K562 (cell line): Measurements from ENCODE around the gene GCK. TPM values are rescaled to one million over a fixed set of nuclear protein-coding genes. Genes with fewer than 3 reads are reported as not detected.

ENCODE experiments used
- ARID1B ChIP-seq: fragments of 450-650 bp; IDR thresholded peaks from 2 replicates; pipeline ENCODE4 v1.6.1; 2016; ENCODE audit warnings: antibody characterized with exemption, mild to moderate bottlenecking, inconsistent platforms
- CBX8 ChIP-seq: fragments of 200-600 bp; sonication (generic); IDR thresholded peaks from 2 replicates; pipeline ENCODE4 v1.6.1; 2012; ENCODE audit warnings: borderline replicate concordance, mixed run types, low read depth, mild to moderate bottlenecking, moderate library complexity, mixed read lengths, low read length, control low read depth, inconsistent platforms; ENCODE audit not compliant: poor library complexity, severe bottlenecking; ENCODE audit errors: extremely low read depth
- CHD1 ChIP-seq: fragments of 200-600 bp; sonication (generic); IDR thresholded peaks from one replicate; pipeline ENCODE4 v1.6.1; 2012; ENCODE audit warnings: mild to moderate bottlenecking, moderate library complexity, low read length, inconsistent platforms
- ETV1 ChIP-seq: fragments of 450-650 bp; conservative IDR thresholded peaks from 2 replicates; pipeline ENCODE4 v1.6.1; 2016; ENCODE audit warnings: missing genetic modification characterization, control low read depth, low read depth, missing compliant biosample characterization
- FOXO4 ChIP-seq: fragments of 450-650 bp; formaldehyde crosslinking; IDR thresholded peaks from 2 replicates; pipeline ENCODE4 v1.4.0; 2020; ENCODE audit warnings: mild to moderate bottlenecking, moderate library complexity
- FUS ChIP-seq: fragments of 200-400 bp; formaldehyde crosslinking; optimal IDR thresholded peaks from 2 replicates; pipeline ENCODE3; 2017; ENCODE audit warnings: low read depth, low read length
- HDAC6 ChIP-seq: IDR thresholded peaks from 2 replicates; pipeline ENCODE4 v1.6.1; 2012; ENCODE audit warnings: low read depth, mild to moderate bottlenecking, control low read depth, inconsistent platforms, low read length, moderate library complexity
- JUND ChIP-seq, 2 experiments: IDR thresholded peaks; 2 replicates in 1 of 2; 3 replicates in 1 of 2; pipeline ENCODE4 v1.6.1; 2011; ENCODE audit warnings: borderline replicate concordance in 2 of 2, low read depth in 2 of 2, low read length in 2 of 2, improper control_type of control experiment in 1 of 2, missing biosample characterization in 1 of 2, missing genetic modification characterization in 1 of 2, missing genetic modification reagents in 1 of 2
- NEUROD1 ChIP-seq: fragments of 150-350 bp; IDR thresholded peaks from 2 replicates; pipeline ENCODE4 v1.6.1; 2014; ENCODE audit warnings: borderline replicate concordance, low read length, low read depth; ENCODE audit not compliant: partially characterized antibody
- POLR2H ChIP-seq: IDR thresholded peaks from 2 replicates; pipeline ENCODE4 v1.6.1; 2016; ENCODE audit warnings: missing genetic modification characterization, low read depth, mild to moderate bottlenecking, control low read depth, missing compliant biosample characterization, moderate library complexity
- PPARD ChIP-seq: fragments of 250-450 bp; sonication (Bioruptor Pico); IDR thresholded peaks from 2 replicates; pipeline ENCODE4 v1.8.0; 2022; ENCODE audit warnings: inconsistent platforms, mild to moderate bottlenecking, moderate library complexity
- RNF219 ChIP-seq: fragments of 250-450 bp; sonication (Bioruptor Pico); IDR thresholded peaks from 2 replicates; pipeline ENCODE4 v1.5.0; 2022; ENCODE audit warnings: mild to moderate bottlenecking
- SLC30A9 ChIP-seq: fragments of 250-450 bp; sonication (Bioruptor Pico); IDR thresholded peaks from 2 replicates; pipeline ENCODE4 v1.8.0; 2022; ENCODE audit warnings: mild to moderate bottlenecking, moderate library complexity
- TCF7 ChIP-seq: sonication (generic); IDR thresholded peaks from 2 replicates; pipeline ENCODE4 v1.6.1; 2016; ENCODE audit warnings: antibody characterized with exemption, borderline replicate concordance
- TEAD1 ChIP-seq, 2 experiments: fragments of 450-650 bp in 1 of 2; sonication (generic) in 1 of 2; formaldehyde crosslinking; IDR thresholded peaks; 2 replicates each; pipeline versions ENCODE4 v1.4.0 to v1.8.0; 2020 to 2022; ENCODE audit warnings: mild to moderate bottlenecking in 2 of 2, missing genetic modification reagents in 1 of 2
- ZKSCAN1 ChIP-seq: fragments of 150-350 bp; IDR thresholded peaks from 2 replicates; pipeline ENCODE4 v1.6.1; 2016; ENCODE audit warnings: low read depth, low read length
- ZNF282 ChIP-seq: sonication (generic); formaldehyde crosslinking; IDR thresholded peaks from 2 replicates; pipeline ENCODE4 v1.8.1; 2023; ENCODE audit warnings: missing genetic modification reagents
- ZNF518B ChIP-seq: fragments of 250-450 bp; sonication (Bioruptor Pico); IDR thresholded peaks from 2 replicates; pipeline ENCODE4 v1.5.0; 2021; ENCODE audit warnings: mild to moderate bottlenecking, moderate library complexity
- ZNF57 ChIP-seq: fragments of 450-650 bp; formaldehyde crosslinking; IDR thresholded peaks from 2 replicates; pipeline ENCODE4 v1.4.0; 2020; ENCODE audit warnings: mild to moderate bottlenecking, moderate library complexity
- polyA plus RNA-seq, 8 experiments: library from polyadenylated mRNA; depleted of rRNA in 4 of 8; stranded (reverse) in 5 of 8; unstranded in 3 of 8; fragments of >200 nt; fragmentation: Nextera tagmentation in 2 of 8; fragmentation: Illumina TruSeq in 1 of 8; extraction: Ambion mirVana in 2 of 8; extraction: Trizol in 1 of 8; gene quantifications; 2 replicates each; pipeline versions ENCODE4 v1.2.1 to v1.2.3, GENCODE V29; 2011 to 2014; ENCODE audit warnings: inconsistent platforms in 1 of 8, missing spikeins in 1 of 8
- total RNA-seq, 7 experiments: library from RNA; depleted of rRNA in 6 of 7; stranded (reverse); fragments of >200 nt in 6 of 7; fragmentation: Illumina TruSeq in 2 of 7; extraction: Trizol in 2 of 7; gene quantifications; 2 replicates each; pipeline versions ENCODE4 v1.2.1 to v1.2.3, GENCODE V29; 2011 to 2021; ENCODE audit warnings: low replicate concordance in 1 of 7

Gene GCK
- total and polyA plus RNA-seq, 9 of the 15 experiments (the other 6 are each of a cell fraction or from before 2014, with no cell fraction given): 0.11 to 0.55 (median 0.16) TPM; not detected in 3

GRCh38 chr7:44147026-44147991 is 41.9 kb downstream of the GCK start (continued):
- TF ChIP-seq FOXO4 (CRISPR knock-in tag) (no peak), ZNF57 (no peak), ZKSCAN1 (no peak), TCF7 (no peak), ZNF518B (no peak), POLR2H (tag) (no peak), FUS (no peak), SLC30A9 (CRISPR knock-in tag) (no peak), ARID1B (peak; percentile 90), TEAD1 (CRISPR knock-in tag; IDR thresholded peaks at IDR 0.05) (no peak), NEUROD1 (peak; percentile 74), JUND (IDR thresholded peaks at IDR 0.05; ENCODE audit: borderline replicate concordance, low read depth, low read length) (peak; percentile 40; the same call in 1 of the 2 replicates), JUND (tag; IDR thresholded peaks at IDR 0.05; ENCODE audit: borderline replicate concordance, low read depth, low read length) (no peak; the same call in 2 of the 3 replicates), RNF219 (CRISPR knock-in tag) (no peak), HDAC6 (no peak), CBX8 (no peak), CHD1 (no peak), ZNF282 (no peak), PPARD (CRISPR knock-in tag) (no peak), ETV1 (tag) (no peak)
